Measurements from ENCODE around the gene SLC1A2. TPM values are rescaled to one million over a fixed set of nuclear protein-coding genes. Genes with fewer than 3 reads are reported as not detected.

SLC1A2 gene
- total RNA-seq, 1 donor from 2014 or later: 8.8 TPM

GRCh38 chr11:35317253-35317652, 102.1 kb downstream of the SLC1A2 start:
- no peak for DNase-seq (ENCODE audit: low spot score)
- intact Hi-C loops (cut with DNase I): no loop called here

DNA sequence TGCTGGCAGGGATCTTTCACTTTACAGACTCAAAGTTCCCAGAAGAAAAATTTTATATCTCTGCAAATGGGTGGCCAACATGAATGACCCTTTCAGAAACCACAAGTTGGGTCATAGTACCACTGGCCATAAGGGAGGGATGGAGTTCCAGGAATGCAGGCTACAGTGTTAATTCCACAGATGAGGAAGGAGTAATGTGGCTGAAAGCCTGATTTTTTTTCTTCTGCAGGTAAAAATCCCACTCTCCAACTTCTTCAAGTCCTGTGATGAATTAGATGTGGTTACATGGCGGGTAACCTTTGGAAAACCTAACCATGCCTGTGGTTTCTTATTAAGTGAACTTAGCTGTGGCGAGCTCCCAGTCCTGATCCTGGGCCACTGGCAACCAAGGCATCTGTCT, 103.2 kb downstream of the SLC1A2 start:
- intact Hi-C loops (cut with DNase I): no loop called here
- no peak for DNase-seq (ENCODE audit: low spot score)

GRCh38 chr11:35313760-35314153, 105.6 kb downstream of the SLC1A2 start:
- no peak for DNase-seq (ENCODE audit: low spot score)
- intact Hi-C loops (cut with DNase I): no loop called here

- intact Hi-C loops (cut with DNase I): no loop called here
- DNase-seq (ENCODE audit: low spot score): no peak
Measured at GRCh38 chr11:35313066-35313759, 106.1 kb downstream of the SLC1A2 start.

- intact Hi-C loops (cut with DNase I): no loop called here
- DNase-seq (ENCODE audit: low spot score): no peak
Measured at GRCh38 chr11:35311331-35311730, 108.0 kb downstream of the SLC1A2 start.

DNA sequence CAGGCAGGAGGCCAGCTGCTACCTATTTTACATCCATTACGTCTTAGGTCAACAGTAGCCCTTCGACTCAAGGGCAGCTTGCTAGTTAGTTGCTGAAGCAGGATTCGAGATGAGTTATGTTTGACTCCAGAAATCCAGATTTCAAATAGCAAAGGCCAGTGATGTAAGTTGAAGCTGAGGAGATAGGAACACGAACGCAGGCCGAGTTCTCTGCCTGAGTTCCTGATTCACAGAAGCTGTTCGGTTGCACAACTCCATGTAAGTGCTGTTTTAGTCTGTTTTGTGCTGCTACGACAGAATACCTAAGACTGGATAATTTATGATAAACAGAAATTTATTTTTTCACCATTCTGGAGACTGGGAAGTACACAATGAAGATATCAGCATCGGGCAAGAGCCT, 111.2 kb downstream of the SLC1A2 start:
- intact Hi-C loops (cut with DNase I): loop anchor here (5.0 kb wide), 2 partner anchors 84 to 381 kb away; no protein-coding TSS in a partner anchor
- DNase-seq (ENCODE audit: low spot score): no peak

DNA sequence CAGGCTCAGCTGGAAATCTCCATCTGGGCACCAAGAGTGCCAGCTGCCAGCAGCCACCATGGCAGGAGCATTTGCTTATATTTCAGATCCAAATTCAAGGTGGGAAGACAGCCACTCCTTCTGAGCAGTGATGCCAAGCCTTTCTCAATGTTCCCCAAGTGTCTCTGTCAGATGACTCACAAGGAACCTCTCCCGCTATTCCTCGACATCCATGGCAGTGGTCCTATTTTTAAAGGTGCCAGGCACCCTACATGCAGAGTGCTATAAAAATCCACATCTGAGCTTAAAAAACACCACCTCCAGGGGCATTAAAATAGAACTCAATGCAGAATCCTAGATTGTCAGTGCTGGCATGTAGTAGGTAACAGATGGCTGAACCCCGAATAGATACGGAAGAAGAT, 112.1 kb downstream of the SLC1A2 start:
- intact Hi-C loops (cut with DNase I): loop anchor here (5.0 kb wide), 2 partner anchors 85 to 380 kb away; no protein-coding TSS in a partner anchor
- DNase-seq (ENCODE audit: low spot score): no peak

- intact Hi-C loops (cut with DNase I): loop anchor here (5.0 kb wide), 2 partner anchors 86 to 379 kb away; no protein-coding TSS in a partner anchor
Measured at GRCh38 chr11:35305670-35306382, 113.5 kb downstream of the SLC1A2 start.

GRCh38 chr11:35304900-35305460, 114.4 kb downstream of the SLC1A2 start:
- intact Hi-C loops (cut with DNase I): loop anchor here (5.0 kb wide), 2 partner anchors 87 to 378 kb away; no protein-coding TSS in a partner anchor
- DNase-seq (ENCODE audit: low spot score): no peak

More at GRCh38 chr11:35305670-35306382, 113.5 kb downstream of the SLC1A2 start:
- DNase-seq (ENCODE audit: low spot score): no peak

GRCh38 chr11:35304386-35304775, 115.0 kb downstream of the SLC1A2 start:
- intact Hi-C loops (cut with DNase I): no loop called here
- no peak for DNase-seq (ENCODE audit: low spot score)

DNA sequence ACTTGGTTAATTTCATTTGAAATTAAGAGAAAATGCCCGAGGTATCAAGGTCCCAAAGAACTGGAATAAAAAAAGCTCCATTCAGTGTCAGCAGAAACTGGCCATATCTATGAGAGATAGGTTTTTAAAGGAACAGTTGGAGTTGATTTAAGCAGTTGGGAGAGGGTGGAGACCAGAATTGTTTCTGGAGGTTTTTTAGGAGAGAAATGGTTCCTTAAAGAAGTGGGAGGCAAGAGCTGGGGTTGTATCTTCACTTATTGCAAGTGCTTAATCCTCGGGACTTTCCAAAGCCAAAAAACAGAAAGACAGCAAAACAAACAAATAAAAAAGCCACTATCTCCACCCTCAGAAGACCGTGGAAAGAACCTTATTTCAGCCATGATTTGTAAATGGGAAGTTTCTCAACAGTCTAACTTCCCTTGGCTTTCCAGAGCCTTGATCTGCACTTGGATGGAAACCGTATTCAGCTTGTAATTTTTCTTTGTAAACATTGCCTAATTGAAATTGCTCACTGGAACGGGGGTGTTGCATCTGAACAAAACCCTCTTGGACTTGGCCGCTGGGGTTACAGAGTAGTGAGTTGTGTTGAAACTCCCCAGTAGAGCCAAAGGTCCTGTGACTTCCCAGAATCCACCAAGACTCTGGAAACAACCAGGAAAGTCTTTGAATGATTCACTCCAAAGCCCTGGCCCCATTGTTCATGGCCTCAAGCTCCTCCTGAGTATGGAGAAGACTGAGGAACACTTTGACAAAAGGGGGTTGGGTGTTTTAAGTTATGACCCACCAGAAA, 115.6 kb downstream of the SLC1A2 start:
- DNase-seq (ENCODE audit: low spot score): no peak

GRCh38 chr11:35302398-35302797, 117.0 kb downstream of the SLC1A2 start:
- no peak for DNase-seq (ENCODE audit: low spot score)
- intact Hi-C loops (cut with DNase I): no loop called here

More for the DNA sequence above, 115.6 kb downstream of the SLC1A2 start:
- intact Hi-C loops (cut with DNase I): no loop called here

DNA sequence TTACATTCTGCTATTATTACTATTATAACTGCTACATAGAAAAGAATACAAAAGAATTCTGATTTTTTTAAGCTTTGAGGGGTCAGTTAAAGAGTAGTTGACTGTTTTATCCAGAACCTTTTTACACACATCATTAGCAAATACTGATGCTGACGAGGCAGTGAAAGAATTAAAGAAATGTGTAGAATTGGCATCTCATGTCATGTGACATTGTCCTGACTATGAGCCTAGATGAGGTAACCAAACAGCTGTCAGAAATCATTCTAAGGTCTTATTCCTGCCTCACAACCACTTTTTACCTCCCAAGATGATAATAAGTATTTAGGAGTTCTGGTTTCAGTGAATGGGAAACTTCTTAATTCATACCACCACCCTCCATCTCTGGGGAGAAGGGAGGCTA, 121.0 kb downstream of the SLC1A2 start:
- intact Hi-C loops (cut with DNase I): no loop called here
- DNase-seq (ENCODE audit: low spot score): no peak

DNA sequence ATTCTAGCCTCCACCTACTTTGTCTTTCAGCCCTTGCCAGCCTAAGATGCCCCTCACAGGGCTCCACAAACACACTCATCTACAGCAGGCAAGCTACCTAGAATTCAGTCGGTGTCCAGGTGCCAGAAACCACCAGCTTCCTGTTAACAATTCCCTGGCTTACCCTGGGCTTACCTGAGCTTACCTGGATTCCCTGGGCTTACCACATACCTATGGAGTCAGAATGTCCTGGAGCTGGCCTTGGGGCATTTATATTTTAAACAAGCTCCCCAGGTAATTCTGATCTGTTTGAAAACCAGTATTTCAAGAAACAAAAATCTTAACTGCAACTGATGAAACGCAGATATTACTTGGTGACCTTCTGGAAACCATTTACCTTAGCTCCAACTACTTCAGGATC, 123.6 kb downstream of the SLC1A2 start:
- intact Hi-C loops (cut with DNase I): no loop called here
- DNase-seq (ENCODE audit: low spot score): no peak

DNA sequence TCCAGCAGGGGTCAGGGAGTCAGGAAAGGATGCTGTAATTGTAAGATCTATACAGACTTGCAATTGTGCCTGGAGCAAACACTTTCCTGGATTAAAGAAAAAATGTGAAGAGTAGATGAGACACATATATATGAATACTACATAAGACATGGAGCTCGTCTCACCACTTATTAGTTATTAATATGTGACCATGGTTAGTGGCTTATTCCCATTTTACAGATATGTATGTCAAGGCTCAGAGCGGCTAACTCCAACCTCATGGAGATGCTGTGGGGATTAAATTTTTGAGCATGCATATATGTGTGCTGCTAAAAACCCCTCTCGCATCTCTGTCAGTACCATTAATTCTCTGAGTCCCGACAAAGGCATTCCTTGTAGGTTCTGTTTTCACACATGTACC, 125.7 kb downstream of the SLC1A2 start:
- intact Hi-C loops (cut with DNase I): no loop called here
- DNase-seq (ENCODE audit: low spot score): no peak

DNA sequence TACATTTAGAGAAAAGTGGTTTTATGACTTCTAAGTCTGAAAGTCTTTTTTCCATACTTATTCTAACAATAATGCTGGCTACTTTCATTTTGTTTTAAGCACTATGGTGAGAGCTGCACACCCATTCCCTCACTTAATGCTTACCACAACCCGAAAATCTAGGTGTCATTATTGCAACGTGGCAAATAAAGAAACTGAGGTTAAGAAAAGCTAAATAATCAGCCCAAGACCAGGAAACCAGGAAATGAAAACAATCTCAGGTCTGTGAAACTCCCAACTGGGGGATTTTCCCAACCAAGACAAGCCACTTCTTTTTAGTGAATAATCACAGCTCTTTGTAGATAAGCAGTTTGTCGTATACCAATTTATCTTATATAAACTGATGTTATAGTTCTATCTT, 126.3 kb downstream of the SLC1A2 start:
- intact Hi-C loops (cut with DNase I): no loop called here
- DNase-seq (ENCODE audit: low spot score): no peak

DNA sequence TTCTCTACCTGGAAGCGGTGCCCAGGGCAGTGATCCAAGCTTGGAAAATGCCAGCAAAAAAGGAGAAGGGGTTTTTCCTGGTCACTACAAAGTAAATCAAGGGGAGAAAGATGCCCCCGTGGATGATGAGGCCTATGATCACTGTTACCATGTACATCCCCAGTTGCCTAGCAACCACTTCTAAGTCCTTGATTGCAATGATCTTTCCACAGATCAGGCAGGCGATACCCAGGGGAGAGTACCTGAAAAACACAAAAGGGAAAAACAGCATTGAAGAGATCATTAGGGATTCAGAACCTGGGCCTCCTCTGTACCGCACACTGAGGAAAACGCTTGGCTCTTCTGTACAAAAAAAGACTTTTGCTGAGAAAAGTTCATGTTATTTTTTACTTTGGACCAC, 127.1 kb downstream of the SLC1A2 start:
- DNase-seq (ENCODE audit: low spot score): no peak
- intact Hi-C loops (cut with DNase I): no loop called here

- intact Hi-C loops (cut with DNase I): no loop called here
- no peak for DNase-seq (ENCODE audit: low spot score)
Measured at GRCh38 chr11:35290876-35291275, 128.5 kb downstream of the SLC1A2 start.

GRCh38 chr11:35289821-35290220, 129.5 kb downstream of the SLC1A2 start:
- no peak for DNase-seq (ENCODE audit: low spot score)
- intact Hi-C loops (cut with DNase I): no loop called here

Data from cardiac septum (tissue), 1 donor.